NK-92 treated with Interleukin-12 subunit alpha and Interleukin-12 subunit beta, amount 100 ng/mL, for 24 hours (cell line): ENCODE measurements around the gene OARD1.
"Not testable (repeated sequence)": the region's sequence is repeated elsewhere in the genome, so short reads cannot be mapped to it uniquely, and the experiment has no call there.

Source experiments
- DNase-seq: peaks from one replicate; lab custom pipeline; 2025; lab: John Stamatoyannopoulos, UW

OARD1 gene

GRCh38 chr6:41071923-41072835 is at the start of gene OARD1:
Gene OARD1 (minus strand): TSS chr6:41072356. CDS start chr6:41071634, 722 bp downstream.
- peak; percentile 100 for DNase-seq

GRCh38 chr6:41120058-41120457 is 47.9 kb upstream of the OARD1 start:
- DNase-seq, result no peak

GRCh38 chr6:41119508-41119907 is 47.4 kb upstream of the OARD1 start:
- DNase-seq, result no peak

GRCh38 chr6:41115027-41115426 is 42.9 kb upstream of the OARD1 start:
- not testable (repeated sequence) for DNase-seq

- no peak for DNase-seq
Observed at GRCh38 chr6:41111017-41111416, 38.9 kb upstream of the OARD1 start.

GRCh38 chr6:41103847-41104246 is 31.7 kb upstream of the OARD1 start:
- DNase-seq, result no peak

- no peak for DNase-seq
Observed at GRCh38 chr6:41100871-41101287, 28.7 kb upstream of the OARD1 start.

- no peak for DNase-seq
Observed at GRCh38 chr6:41098366-41098765, 26.2 kb upstream of the OARD1 start.

GRCh38 chr6:41097467-41098090 is 25.4 kb upstream of the OARD1 start:
- DNase-seq, result no peak

- no peak for DNase-seq
Observed at GRCh38 chr6:41093729-41094128, 21.6 kb upstream of the OARD1 start.

GRCh38 chr6:41092421-41093140 is 20.4 kb upstream of the OARD1 start:
- DNase-seq, result no peak

GRCh38 chr6:41090841-41091761 is 18.9 kb upstream of the OARD1 start:
- no peak for DNase-seq

- no peak for DNase-seq
Observed at GRCh38 chr6:41088451-41088850, 16.3 kb upstream of the OARD1 start.

- no peak for DNase-seq
Observed at GRCh38 chr6:41085182-41085581, 13.0 kb upstream of the OARD1 start.

- no peak for DNase-seq
Observed at GRCh38 chr6:41083072-41083471, 10.9 kb upstream of the OARD1 start.

- DNase-seq, result no peak
Observed at GRCh38 chr6:41080621-41081020, 8.5 kb upstream of the OARD1 start.

- DNase-seq, result no peak
Observed at GRCh38 chr6:41079080-41079479, 6.9 kb upstream of the OARD1 start.

GRCh38 chr6:41078101-41078500 is 5.9 kb upstream of the OARD1 start:
- DNase-seq, result no peak

GRCh38 chr6:41077536-41077935 is 5.4 kb upstream of the OARD1 start:
- no peak for DNase-seq

- no peak for DNase-seq
Observed at GRCh38 chr6:41075651-41076626, 3.8 kb upstream of the OARD1 start.
